B cell (primary cell): Measurements from ENCODE around the gene SCAF11.

Experiments used
- EZH2 ChIP-seq: IDR thresholded peaks from 2 replicates; pipeline ENCODE4 v1.6.1; 2012; ENCODE audit warnings: borderline replicate concordance, low read depth, mild to moderate bottlenecking, moderate library complexity, low read length; ENCODE audit not compliant: insufficient read depth, poor library complexity, severe bottlenecking
- TF ChIP-seq, protein P1 (sequence below): fragments of 200-600 bp; IDR thresholded peaks from one replicate; pipeline ENCODE4 v1.8.0; 2022; ENCODE audit warnings: antibody characterized with exemption, mild to moderate bottlenecking

DNA sequence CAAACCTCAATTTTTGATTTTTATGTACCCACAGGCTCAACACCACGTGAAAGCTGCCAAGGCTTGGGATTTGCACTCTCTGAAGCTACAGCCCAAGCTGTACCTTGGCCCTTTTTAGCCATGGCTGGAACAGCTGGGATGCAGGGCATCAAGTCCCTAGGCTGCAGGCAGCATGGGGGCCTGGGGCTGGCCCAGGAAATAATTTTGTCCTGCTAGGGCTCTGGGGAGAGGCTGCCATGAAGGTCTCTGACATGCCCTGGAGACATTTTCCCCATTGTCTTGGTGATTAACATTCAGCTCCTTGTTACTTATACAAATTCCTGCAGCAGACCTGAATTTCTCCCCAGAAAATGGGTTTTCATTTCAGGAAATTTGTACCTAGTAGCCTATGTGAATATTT, 103.7 kb downstream of the SCAF11 start:
- TF ChIP-seq, protein P1, sequence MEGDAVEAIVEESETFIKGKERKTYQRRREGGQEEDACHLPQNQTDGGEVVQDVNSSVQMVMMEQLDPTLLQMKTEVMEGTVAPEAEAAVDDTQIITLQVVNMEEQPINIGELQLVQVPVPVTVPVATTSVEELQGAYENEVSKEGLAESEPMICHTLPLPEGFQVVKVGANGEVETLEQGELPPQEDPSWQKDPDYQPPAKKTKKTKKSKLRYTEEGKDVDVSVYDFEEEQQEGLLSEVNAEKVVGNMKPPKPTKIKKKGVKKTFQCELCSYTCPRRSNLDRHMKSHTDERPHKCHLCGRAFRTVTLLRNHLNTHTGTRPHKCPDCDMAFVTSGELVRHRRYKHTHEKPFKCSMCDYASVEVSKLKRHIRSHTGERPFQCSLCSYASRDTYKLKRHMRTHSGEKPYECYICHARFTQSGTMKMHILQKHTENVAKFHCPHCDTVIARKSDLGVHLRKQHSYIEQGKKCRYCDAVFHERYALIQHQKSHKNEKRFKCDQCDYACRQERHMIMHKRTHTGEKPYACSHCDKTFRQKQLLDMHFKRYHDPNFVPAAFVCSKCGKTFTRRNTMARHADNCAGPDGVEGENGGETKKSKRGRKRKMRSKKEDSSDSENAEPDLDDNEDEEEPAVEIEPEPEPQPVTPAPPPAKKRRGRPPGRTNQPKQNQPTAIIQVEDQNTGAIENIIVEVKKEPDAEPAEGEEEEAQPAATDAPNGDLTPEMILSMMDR, result no peak
- no peak for TF ChIP-seq EZH2
